ENCODE data around the gene VMO1.

Gene VMO1

GRCh38 chr17:4780325-4780955 lies 5.7 kb downstream of the VMO1 start:
- Histone ChIP-seq H2BK120ac (ENCODE audit: low read depth, low read length) (no peak overlapping the region), H4K5ac (ENCODE audit: low read length) (no peak overlapping the region), H3K4me3 (ENCODE audit: low read length) (no peak overlapping the region), H2BK5ac (ENCODE audit: low read length) (no peak overlapping the region), H3K56ac (ENCODE audit: low read length) (no peak overlapping the region), H3K36me3 (ENCODE audit: control insufficient read depth, insufficient read depth, low read length) (no peaks in the 10 kb centered on the region), H3K4me2 (ENCODE audit: low read length) (no peak overlapping the region), H3K18ac (ENCODE audit: low read length) (no peak overlapping the region), H3K9ac (ENCODE audit: low read length) (no peak overlapping the region), H3K79me2 (ENCODE audit: control insufficient read depth, insufficient read depth, low read length) (no peaks in the 10 kb centered on the region), H4K8ac (ENCODE audit: low read depth, low read length) (no peak overlapping the region), H3K4me1 (ENCODE audit: control insufficient read depth, low read depth, low read length) (no peaks in the 10 kb centered on the region), H3K23ac (ENCODE audit: low read length) (no peak overlapping the region), H3K79me1 (ENCODE audit: low read length) (no peaks in the 10 kb centered on the region), H3K4ac (ENCODE audit: low read depth, low read length) (no peak overlapping the region), H2AK5ac (ENCODE audit: low read length) (no peak overlapping the region), H3K27ac (ENCODE audit: low read depth, low read length) (no peak overlapping the region), H2BK15ac (replicated peaks; ENCODE audit: low read depth) (no peak overlapping the region), H3K27me3 (ENCODE audit: insufficient read depth, low read length, poor library complexity) (no peaks in the 10 kb centered on the region)
- no peak for DNase-seq
- no CpG with 5 or more reads among the region's 11 CpGs for WGBS (ENCODE audit: extremely low coverage, insufficient coverage, low lambda C conversion rate)

DNA sequence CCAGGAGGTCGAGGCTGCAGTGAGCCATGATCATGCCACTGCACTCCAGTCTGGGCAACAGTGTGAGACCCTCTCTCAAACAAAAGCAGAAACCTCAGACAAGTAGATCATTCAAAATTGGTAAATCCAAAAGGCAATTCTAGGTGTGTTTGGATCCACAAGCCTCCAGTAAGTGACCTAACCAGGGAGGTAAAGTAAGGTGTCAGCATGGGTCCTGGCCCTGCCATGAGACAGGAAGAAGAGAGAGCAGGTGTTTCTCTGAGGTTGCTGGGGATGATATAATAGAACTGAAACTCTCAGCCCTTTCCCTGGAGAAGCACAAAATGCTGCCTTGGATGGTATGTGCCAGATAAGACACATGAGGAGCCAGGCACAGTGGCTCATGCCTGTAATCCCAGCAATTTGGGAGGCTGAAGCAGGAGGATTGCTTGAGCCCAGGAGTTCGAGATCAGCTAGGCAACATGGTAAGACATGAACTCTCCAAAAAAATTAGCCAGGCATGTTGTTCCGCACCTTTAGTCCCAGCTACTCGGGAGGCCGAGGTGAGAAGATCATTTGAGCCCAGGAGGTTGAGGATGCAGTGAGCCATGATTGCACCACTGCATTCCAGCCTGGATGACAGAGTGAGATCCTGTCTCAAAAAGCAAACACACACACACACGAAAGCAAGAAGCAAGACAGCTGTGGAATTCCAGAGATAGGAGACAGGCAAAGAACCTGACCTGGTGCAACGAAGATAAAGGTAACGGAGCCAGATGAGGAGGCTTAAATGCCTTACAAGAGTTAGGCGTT lies 8.0 kb downstream of the VMO1 start:
- no CpG with 5 or more reads among the region's 9 CpGs for WGBS (ENCODE audit: extremely low coverage, insufficient coverage, low lambda C conversion rate)
- H3K4ac ChIP-seq (ENCODE audit: low read depth, low read length) = no peak overlapping the region
- no peak overlapping the region for H2AK5ac ChIP-seq (ENCODE audit: low read length)
- H3K79me2 ChIP-seq (ENCODE audit: control insufficient read depth, insufficient read depth, low read length) = no peaks in the 10 kb centered on the region
- no peaks in the 10 kb centered on the region for H3K79me1 ChIP-seq (ENCODE audit: low read length)
- H4K8ac ChIP-seq (ENCODE audit: low read depth, low read length) = no peak overlapping the region
- H3K56ac ChIP-seq (ENCODE audit: low read length) = no peak overlapping the region
- no peaks in the 10 kb centered on the region for H3K4me1 ChIP-seq (ENCODE audit: control insufficient read depth, low read depth, low read length)
- H3K4me2 ChIP-seq (ENCODE audit: low read length) = no peak overlapping the region
- no peak overlapping the region for H3K27ac ChIP-seq (ENCODE audit: low read depth, low read length)
- no peaks in the 10 kb centered on the region for H3K27me3 ChIP-seq (ENCODE audit: insufficient read depth, low read length, poor library complexity)
- no peak overlapping the region for H2BK5ac ChIP-seq (ENCODE audit: low read length)
- H2BK120ac ChIP-seq (ENCODE audit: low read depth, low read length) = no peak overlapping the region
- no peak overlapping the region for H3K23ac ChIP-seq (ENCODE audit: low read length)
- H2BK15ac ChIP-seq (replicated peaks; ENCODE audit: low read depth) = no peak overlapping the region
- no peak overlapping the region for H3K4me3 ChIP-seq (ENCODE audit: low read length)
- H3K36me3 ChIP-seq (ENCODE audit: control insufficient read depth, insufficient read depth, low read length) = no peaks in the 10 kb centered on the region
- no peak overlapping the region for H3K9ac ChIP-seq (ENCODE audit: low read length)
- peak; percentile 32 for DNase-seq
- no peak overlapping the region for H4K5ac ChIP-seq (ENCODE audit: low read length)
- H3K18ac ChIP-seq (ENCODE audit: low read length) = no peak overlapping the region

- Histone ChIP-seq H4K5ac (ENCODE audit: low read length) (no peak overlapping the region), H3K4me1 (ENCODE audit: control insufficient read depth, low read depth, low read length) (no peaks in the 10 kb centered on the region), H3K79me1 (ENCODE audit: low read length) (no peaks in the 10 kb centered on the region), H3K79me2 (ENCODE audit: control insufficient read depth, insufficient read depth, low read length) (no peaks in the 10 kb centered on the region), H3K4me2 (ENCODE audit: low read length) (no peak overlapping the region), H3K4me3 (ENCODE audit: low read length) (no peak overlapping the region), H3K27ac (ENCODE audit: low read depth, low read length) (no peak overlapping the region), H3K56ac (ENCODE audit: low read length) (no peak overlapping the region), H3K9ac (ENCODE audit: low read length) (no peak overlapping the region), H4K8ac (ENCODE audit: low read depth, low read length) (no peak overlapping the region), H3K4ac (ENCODE audit: low read depth, low read length) (no peak overlapping the region), H3K18ac (ENCODE audit: low read length) (no peak overlapping the region), H2BK120ac (ENCODE audit: low read depth, low read length) (no peak overlapping the region), H3K23ac (ENCODE audit: low read length) (no peak overlapping the region), H2BK15ac (replicated peaks; ENCODE audit: low read depth) (no peak overlapping the region), H2BK5ac (ENCODE audit: low read length) (no peak overlapping the region), H2AK5ac (ENCODE audit: low read length) (no peak overlapping the region), H3K36me3 (ENCODE audit: control insufficient read depth, insufficient read depth, low read length) (no peaks in the 10 kb centered on the region), H3K27me3 (ENCODE audit: insufficient read depth, low read length, poor library complexity) (no peaks in the 10 kb centered on the region)
- no peak for DNase-seq
- no CpG with 5 or more reads among the region's 10 CpGs for WGBS (ENCODE audit: extremely low coverage, insufficient coverage, low lambda C conversion rate)
Observed at GRCh38 chr17:4772235-4772613, 13.9 kb downstream of the VMO1 start.

DNA sequence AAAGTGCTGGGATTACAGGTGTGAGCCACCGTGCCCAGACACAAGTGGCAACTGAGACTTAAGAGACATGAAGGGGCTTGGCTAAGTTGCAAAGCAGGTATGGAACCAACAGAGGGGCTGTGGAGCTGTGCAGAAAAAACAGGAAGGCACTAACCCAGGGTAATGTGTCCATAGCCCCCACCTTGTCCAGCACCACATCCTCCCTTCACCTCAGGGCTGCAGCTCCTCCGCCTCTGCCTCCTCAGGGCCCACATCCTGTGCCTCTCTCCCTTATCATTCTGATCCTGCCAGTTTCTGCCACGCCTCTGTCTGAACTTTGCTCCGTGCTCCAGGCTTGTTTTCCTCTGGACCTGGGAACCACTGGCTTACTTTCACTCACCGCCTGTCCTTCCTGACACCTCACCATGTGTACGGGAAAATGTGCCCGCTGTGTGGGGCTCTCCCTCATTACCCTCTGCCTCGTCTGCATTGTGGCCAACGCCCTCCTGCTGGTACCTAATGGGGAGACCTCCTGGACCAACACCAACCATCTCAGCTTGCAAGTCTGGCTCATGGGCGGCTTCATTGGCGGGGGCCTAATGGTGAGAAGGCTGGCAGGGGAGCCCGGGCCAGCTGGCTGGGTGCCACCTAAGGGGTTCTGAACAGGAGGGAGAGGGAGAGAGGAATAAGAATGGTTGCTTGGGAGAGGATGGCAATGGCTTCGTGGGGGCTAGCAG lies 14.5 kb downstream of the VMO1 start, which contains the start of gene TM4SF5:
Gene TM4SF5, plus strand, starts transcription at position 368 of the 716 bp plus-strand sequence. Its CDS starts 37 bp downstream, at position 405.
- Histone ChIP-seq H3K27ac (ENCODE audit: low read depth, low read length) (no peak within 1 kb of the TSS), H3K4me1 (ENCODE audit: control insufficient read depth, low read depth, low read length) (no peaks in the 10 kb centered on the region), H3K79me2 (ENCODE audit: control insufficient read depth, insufficient read depth, low read length) (no peaks in the 10 kb centered on the region), H4K8ac (ENCODE audit: low read depth, low read length) (no peak within 1 kb of the TSS), H2AK5ac (ENCODE audit: low read length) (no peak within 1 kb of the TSS), H3K9ac (ENCODE audit: low read length) (no peak within 1 kb of the TSS), H3K36me3 (ENCODE audit: control insufficient read depth, insufficient read depth, low read length) (no peaks in the 10 kb centered on the region), H3K4me2 (ENCODE audit: low read length) (no peak within 1 kb of the TSS), H3K18ac (ENCODE audit: low read length) (no peak within 1 kb of the TSS), H2BK15ac (replicated peaks; ENCODE audit: low read depth) (no peak within 1 kb of the TSS), H3K27me3 (ENCODE audit: insufficient read depth, low read length, poor library complexity) (no peaks in the 10 kb centered on the region), H3K4me3 (ENCODE audit: low read length) (no peak within 1 kb of the TSS), H4K5ac (ENCODE audit: low read length) (no peak within 1 kb of the TSS), H3K4ac (ENCODE audit: low read depth, low read length) (no peak within 1 kb of the TSS), H3K56ac (ENCODE audit: low read length) (no peak within 1 kb of the TSS), H3K23ac (ENCODE audit: low read length) (no peak within 1 kb of the TSS), H2BK120ac (ENCODE audit: low read depth, low read length) (no peak within 1 kb of the TSS), H3K79me1 (ENCODE audit: low read length) (no peaks in the 10 kb centered on the region), H2BK5ac (ENCODE audit: low read length) (no peak within 1 kb of the TSS)
- DNase-seq = no peak
- WGBS (ENCODE audit: extremely low coverage, insufficient coverage, low lambda C conversion rate) = no CpG with 5 or more reads among the region's 13 CpGs

DNA sequence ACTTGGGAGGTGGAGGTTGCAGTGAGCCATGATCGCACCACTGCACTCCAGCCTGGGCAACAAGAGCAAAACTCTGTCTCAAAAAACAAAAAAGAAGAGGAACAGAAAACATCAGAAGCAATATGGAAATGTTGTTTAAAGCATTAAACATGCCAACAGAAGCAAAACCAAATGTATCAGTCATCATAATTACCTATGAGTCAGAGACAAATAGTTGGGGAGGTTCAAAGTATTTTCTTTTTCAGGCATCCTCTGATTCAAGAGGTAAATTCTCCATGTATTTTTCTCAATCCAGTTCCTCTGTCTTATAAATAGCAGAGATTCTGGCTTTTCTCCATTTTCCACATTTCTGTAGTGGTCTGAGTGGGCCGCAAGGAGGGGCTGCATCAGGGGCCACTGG lies 16.5 kb downstream of the VMO1 start:
- no peak overlapping the region for H3K27ac ChIP-seq (ENCODE audit: low read depth, low read length)

More for the DNA sequence above, 16.5 kb downstream of the VMO1 start:
- no peaks in the 10 kb centered on the region for H3K79me2 ChIP-seq (ENCODE audit: control insufficient read depth, insufficient read depth, low read length)
- no peaks in the 10 kb centered on the region for H3K4me1 ChIP-seq (ENCODE audit: control insufficient read depth, low read depth, low read length)
- no peaks in the 10 kb centered on the region for H3K27me3 ChIP-seq (ENCODE audit: insufficient read depth, low read length, poor library complexity)
- no peak overlapping the region for H3K4me3 ChIP-seq (ENCODE audit: low read length)
- H3K9ac ChIP-seq (ENCODE audit: low read length) = no peak overlapping the region
- H3K36me3 ChIP-seq (ENCODE audit: control insufficient read depth, insufficient read depth, low read length) = no peaks in the 10 kb centered on the region
- H3K4me2 ChIP-seq (ENCODE audit: low read length) = no peak overlapping the region
- no peak overlapping the region for H3K23ac ChIP-seq (ENCODE audit: low read length)
- no peak overlapping the region for H3K18ac ChIP-seq (ENCODE audit: low read length)
- no peaks in the 10 kb centered on the region for H3K79me1 ChIP-seq (ENCODE audit: low read length)
- H2BK120ac ChIP-seq (ENCODE audit: low read depth, low read length) = no peak overlapping the region
- no peak overlapping the region for H4K8ac ChIP-seq (ENCODE audit: low read depth, low read length)
- no peak overlapping the region for H3K56ac ChIP-seq (ENCODE audit: low read length)
- no peak overlapping the region for H3K4ac ChIP-seq (ENCODE audit: low read depth, low read length)
- no peak overlapping the region for H2AK5ac ChIP-seq (ENCODE audit: low read length)
- no peak for DNase-seq
- H2BK5ac ChIP-seq (ENCODE audit: low read length) = no peak overlapping the region
- no peak overlapping the region for H4K5ac ChIP-seq (ENCODE audit: low read length)
- H2BK15ac ChIP-seq (replicated peaks; ENCODE audit: low read depth) = no peak overlapping the region
- no CpG with 5 or more reads among the region's 2 CpGs for WGBS (ENCODE audit: extremely low coverage, insufficient coverage, low lambda C conversion rate)
